Esophagus squamous epithelium (tissue), 4 donors: ENCODE results near the gene ZNF44.
"Not testable (repeated sequence)": the region's sequence is repeated elsewhere in the genome, so short reads cannot be mapped to it uniquely, and the experiment has no call there.

ENCODE experiments used
- POLR2A ChIP-seq, 4 donors: fragments of 450-650 bp; IDR thresholded peaks; one replicate each; pipeline ENCODE4 v1.6.1; 2017; ENCODE audit warnings: antibody characterized with exemption in 4 of 4, mild to moderate bottlenecking in 4 of 4, moderate library complexity in 3 of 4
- TF ChIP-seq, protein P1 (sequence below), 6 experiments: fragments of 450-650 bp in 4 of 6; fragments of 200-600 bp in 2 of 6; sonication (generic) in 2 of 6; IDR thresholded peaks; one replicate each; pipeline ENCODE4 v1.5.1; 2016 to 2019; ENCODE audit warnings: antibody characterized with exemption in 6 of 6, mild to moderate bottlenecking in 4 of 6, moderate library complexity in 4 of 6

- TF ChIP-seq, protein P1, sequence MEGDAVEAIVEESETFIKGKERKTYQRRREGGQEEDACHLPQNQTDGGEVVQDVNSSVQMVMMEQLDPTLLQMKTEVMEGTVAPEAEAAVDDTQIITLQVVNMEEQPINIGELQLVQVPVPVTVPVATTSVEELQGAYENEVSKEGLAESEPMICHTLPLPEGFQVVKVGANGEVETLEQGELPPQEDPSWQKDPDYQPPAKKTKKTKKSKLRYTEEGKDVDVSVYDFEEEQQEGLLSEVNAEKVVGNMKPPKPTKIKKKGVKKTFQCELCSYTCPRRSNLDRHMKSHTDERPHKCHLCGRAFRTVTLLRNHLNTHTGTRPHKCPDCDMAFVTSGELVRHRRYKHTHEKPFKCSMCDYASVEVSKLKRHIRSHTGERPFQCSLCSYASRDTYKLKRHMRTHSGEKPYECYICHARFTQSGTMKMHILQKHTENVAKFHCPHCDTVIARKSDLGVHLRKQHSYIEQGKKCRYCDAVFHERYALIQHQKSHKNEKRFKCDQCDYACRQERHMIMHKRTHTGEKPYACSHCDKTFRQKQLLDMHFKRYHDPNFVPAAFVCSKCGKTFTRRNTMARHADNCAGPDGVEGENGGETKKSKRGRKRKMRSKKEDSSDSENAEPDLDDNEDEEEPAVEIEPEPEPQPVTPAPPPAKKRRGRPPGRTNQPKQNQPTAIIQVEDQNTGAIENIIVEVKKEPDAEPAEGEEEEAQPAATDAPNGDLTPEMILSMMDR (IDR thresholded peaks at IDR 0.05), result not testable (repeated sequence)
- not testable (repeated sequence) for TF ChIP-seq POLR2A (IDR thresholded peaks at IDR 0.05)
These were observed 14.2 kb upstream of the ZNF44 start for GRCh38 chr19:12308891-12309290.
